DOHH2 (cell line): Measurements from ENCODE around the gene TCEAL9.

Source experiments
- H3F3A ChIP-seq: fragments of 200-600 bp; sonication (generic), shearing (Covaris generic); 2 replicates; pipeline ENCODE4 v1.6.0; 2016; ENCODE audit warnings: antibody characterized with exemption, mild to moderate bottlenecking; ENCODE audit not compliant: control insufficient read depth, insufficient read depth
- H3K27ac ChIP-seq: fragments of 200-600 bp; sonication (generic); 2 replicates; pipeline ENCODE4 v1.5.1; 2014; ENCODE audit warnings: low read depth, mild to moderate bottlenecking, low read length, moderate library complexity
- H3K27me3 ChIP-seq: fragments of 200-600 bp; sonication (generic); 2 replicates; pipeline ENCODE4 v1.6.1; 2014; ENCODE audit warnings: mild to moderate bottlenecking, low read length, mixed read lengths; ENCODE audit not compliant: control insufficient read depth
- H3K36me3 ChIP-seq: fragments of 200-600 bp; sonication (generic); 2 replicates; pipeline ENCODE4 v1.6.1; 2014; ENCODE audit warnings: mild to moderate bottlenecking, low read length, moderate library complexity, mixed read lengths; ENCODE audit not compliant: control insufficient read depth
- H3K4me1 ChIP-seq: fragments of 200-600 bp; sonication (generic); 2 replicates; pipeline ENCODE4 v1.6.1; 2014; ENCODE audit warnings: mild to moderate bottlenecking, low read length, mixed read lengths; ENCODE audit not compliant: control insufficient read depth
- H3K4me2 ChIP-seq: fragments of 200-600 bp; sonication (generic); 2 replicates; pipeline ENCODE4 v1.6.0; 2014; ENCODE audit warnings: mild to moderate bottlenecking, low read length, moderate library complexity
- H3K4me3 ChIP-seq: fragments of 200-600 bp; sonication (generic); 2 replicates; pipeline ENCODE4 v1.5.1; 2014; ENCODE audit warnings: mild to moderate bottlenecking, low read length, mixed read lengths
- H3K79me2 ChIP-seq: fragments of 200-600 bp; sonication (generic); 2 replicates; pipeline ENCODE4 v1.6.1; 2014; ENCODE audit warnings: mild to moderate bottlenecking, low read length, mixed read lengths; ENCODE audit not compliant: control insufficient read depth
- H3K9me2 ChIP-seq: fragments of 200-600 bp; sonication (generic); replicated peaks from 2 replicates; pipeline ENCODE4 v1.6.1; 2014; ENCODE audit warnings: mild to moderate bottlenecking, low read length, mixed read lengths; ENCODE audit not compliant: control insufficient read depth
- H3K9me3 ChIP-seq: fragments of 200-600 bp; sonication (generic); 2 replicates; pipeline ENCODE4 v1.6.1; 2014; ENCODE audit warnings: antibody characterized with exemption, low read length, mixed read lengths; ENCODE audit not compliant: control insufficient read depth, insufficient read depth
- H4K20me1 ChIP-seq: fragments of 200-600 bp; sonication (generic); 2 replicates; pipeline ENCODE4 v1.6.0; 2014; ENCODE audit warnings: low read depth, mild to moderate bottlenecking, antibody characterized with exemption, low read length, moderate library complexity; ENCODE audit not compliant: control insufficient read depth, insufficient read depth
- CTCF ChIP-seq: fragments of 200-600 bp; sonication (generic); IDR thresholded peaks from one replicate; pipeline ENCODE4 v1.5.1; 2014; ENCODE audit warnings: antibody characterized with exemption, mild to moderate bottlenecking, low read depth, low read length; ENCODE audit not compliant: poor library complexity, severe bottlenecking
- EZH2phosphoT487 ChIP-seq: fragments of 200-600 bp; sonication (generic); IDR thresholded peaks from 2 replicates; pipeline ENCODE4 v1.6.1; 2017; ENCODE audit warnings: borderline replicate concordance, mild to moderate bottlenecking, antibody characterized with exemption, low read length, moderate library complexity, mixed read lengths

TCEAL9 gene

GRCh38 chrX:103363046-103363445, 6.7 kb downstream of the TCEAL9 start:
- no peaks in the 10 kb centered on the region for H4K20me1 ChIP-seq
- no peaks in the 10 kb centered on the region for H3K79me2 ChIP-seq
- H3K9me2 ChIP-seq: no peaks in the 10 kb centered on the region
- no peak overlapping the region for H3K4me3 ChIP-seq
- no peaks in the 10 kb centered on the region for H3K36me3 ChIP-seq
- H3K27ac ChIP-seq: no peak overlapping the region
- H3K27me3 ChIP-seq: no peaks in the 10 kb centered on the region
- TF ChIP-seq CTCF (no peak), EZH2phosphoT487 (no peak)
- no peak overlapping the region for H3K4me2 ChIP-seq
- H3F3A ChIP-seq: no peaks in the 10 kb centered on the region
- no peaks in the 10 kb centered on the region for H3K9me3 ChIP-seq
- no peaks in the 10 kb centered on the region for H3K4me1 ChIP-seq

GRCh38 chrX:103367502-103367901, 11.2 kb downstream of the TCEAL9 start:
- Histone ChIP-seq H3F3A (no peaks in the 10 kb centered on the region), H4K20me1 (no peaks in the 10 kb centered on the region), H3K4me2 (no peak overlapping the region), H3K9me3 (no peaks in the 10 kb centered on the region), H3K4me1 (no peaks in the 10 kb centered on the region), H3K79me2 (no peaks in the 10 kb centered on the region), H3K27me3 (no peaks in the 10 kb centered on the region), H3K4me3 (no peak overlapping the region), H3K27ac (no peak overlapping the region), H3K9me2 (no peaks in the 10 kb centered on the region), H3K36me3 (no peaks in the 10 kb centered on the region)
- no peak for TF ChIP-seq EZH2phosphoT487
- TF ChIP-seq CTCF: no peak

DNA sequence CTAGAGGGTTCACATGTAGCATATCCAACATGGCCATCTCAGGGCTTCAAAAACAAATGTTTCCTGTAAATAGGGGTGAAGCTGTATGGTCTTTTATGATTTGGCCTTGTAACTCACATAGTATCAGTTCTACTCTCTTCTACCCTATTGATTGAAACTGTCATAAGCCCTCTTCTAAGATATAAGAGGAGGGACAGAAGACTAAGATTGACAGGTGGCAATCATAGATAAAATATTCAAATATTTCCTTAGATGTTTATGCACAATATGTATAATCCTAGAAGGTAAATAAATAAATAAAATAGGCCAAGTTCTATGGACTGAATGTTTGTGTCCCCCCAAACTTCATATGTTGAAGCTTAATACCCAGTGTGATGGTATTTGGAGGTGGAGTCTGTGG, 13.2 kb downstream of the TCEAL9 start:
- Histone ChIP-seq H3K4me2 (no peak overlapping the region), H4K20me1 (no peaks in the 10 kb centered on the region), H3K36me3 (no peaks in the 10 kb centered on the region), H3K27ac (no peak overlapping the region), H3K27me3 (no peaks in the 10 kb centered on the region), H3F3A (no peaks in the 10 kb centered on the region), H3K9me3 (no peaks in the 10 kb centered on the region), H3K9me2 (no peaks in the 10 kb centered on the region), H3K79me2 (no peaks in the 10 kb centered on the region), H3K4me1 (no peaks in the 10 kb centered on the region), H3K4me3 (no peak overlapping the region)
- no peak for TF ChIP-seq EZH2phosphoT487
- no peak for TF ChIP-seq CTCF

GRCh38 chrX:103372886-103373285, 16.6 kb downstream of the TCEAL9 start:
- H3K9me3 ChIP-seq: no peaks in the 10 kb centered on the region
- no peak overlapping the region for H3K4me3 ChIP-seq
- no peak overlapping the region for H3K27ac ChIP-seq
- H3F3A ChIP-seq: no peaks in the 10 kb centered on the region
- H3K4me2 ChIP-seq: no peak overlapping the region
- no peak for TF ChIP-seq CTCF
- no peak for TF ChIP-seq EZH2phosphoT487
- H3K27me3 ChIP-seq: no peaks in the 10 kb centered on the region
- H3K9me2 ChIP-seq: no peaks in the 10 kb centered on the region
- no peaks in the 10 kb centered on the region for H3K36me3 ChIP-seq
- H3K79me2 ChIP-seq: no peaks in the 10 kb centered on the region
- no peaks in the 10 kb centered on the region for H3K4me1 ChIP-seq
- no peaks in the 10 kb centered on the region for H4K20me1 ChIP-seq
